HG03045 (cell line): ENCODE results near the gene NDST4.

Experiments used
- ATAC-seq: cut with Tn5 transposase; IDR thresholded peaks from one replicate; pipeline ENCODE4 v1.9.1; 2021; ENCODE audit warnings: mild to moderate bottlenecking, moderate library complexity; ENCODE audit not compliant: unreplicated experiment

NDST4 gene

DNA sequence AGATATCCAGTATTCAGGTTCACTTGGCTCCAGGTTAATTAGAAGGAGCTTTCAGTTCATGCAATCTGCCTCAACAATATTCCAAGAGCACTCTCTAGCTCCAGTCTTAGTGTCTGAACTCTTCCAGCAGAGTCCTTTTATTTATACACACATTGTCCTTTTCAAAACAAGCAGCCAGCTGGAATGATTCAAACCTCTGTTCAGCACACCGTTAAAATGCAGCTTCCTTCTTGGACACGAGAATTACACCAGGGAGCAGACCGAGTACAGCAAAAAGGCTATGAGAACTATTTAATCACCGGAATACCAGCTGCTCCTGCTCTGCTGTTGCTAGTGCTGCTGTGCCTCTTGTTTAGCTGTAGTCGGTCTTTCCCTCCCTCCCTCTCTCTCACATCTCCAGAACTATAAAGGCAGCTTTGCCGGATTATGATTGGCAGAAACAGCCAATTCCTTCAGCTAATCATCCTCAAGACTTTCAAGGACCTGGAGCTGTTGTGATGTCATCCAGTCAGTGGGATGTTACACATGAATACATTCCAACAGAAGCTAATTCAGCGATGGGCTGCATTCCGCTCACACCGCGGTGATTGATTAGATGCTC lies at the start of gene NDST4:
NDST4 (minus strand) TSS at position 115 of the 601 bp plus-strand sequence. CDS start 36,584 bp downstream, outside the sequence.
- ATAC-seq, result no peak

DNA sequence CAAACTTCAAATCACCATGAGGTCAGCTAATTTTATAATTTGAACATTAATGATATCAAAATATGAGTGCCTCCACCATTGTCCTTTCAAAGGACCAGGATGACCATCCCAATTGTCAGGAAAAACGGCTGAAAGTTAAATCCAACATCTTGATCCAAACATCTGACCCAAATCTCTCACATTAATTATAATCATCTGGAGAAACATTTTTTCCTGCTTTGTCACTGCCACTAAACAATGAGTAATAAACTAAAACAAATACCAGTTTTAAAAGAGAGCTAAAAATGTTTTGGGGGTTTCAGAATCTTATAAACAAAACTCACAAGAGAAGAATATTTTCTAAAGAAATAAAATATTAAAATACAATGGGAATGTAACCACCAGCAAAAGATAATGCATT lies 45.7 kb upstream of the NDST4 start:
- ATAC-seq, result no peak

DNA sequence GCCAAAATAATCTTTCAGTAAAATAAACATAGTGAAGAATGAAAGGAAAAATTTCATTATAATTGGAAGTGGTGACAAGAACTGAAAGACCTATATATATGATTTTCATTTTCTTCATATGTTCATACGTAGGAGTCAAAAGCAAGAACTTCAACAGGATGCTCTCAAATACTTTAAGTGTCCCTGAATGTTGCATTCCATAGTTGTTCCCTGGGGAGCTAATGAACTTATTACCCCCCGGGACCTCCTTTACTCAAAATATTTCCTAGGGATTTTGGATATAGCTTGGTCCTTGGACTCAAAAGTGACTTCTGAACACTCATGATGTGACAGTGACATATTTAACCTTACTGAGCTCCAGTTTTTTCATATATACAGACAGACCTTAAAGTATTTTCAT lies 44.9 kb upstream of the NDST4 start:
- no peak for ATAC-seq

GRCh38 chr4:115154826-115155225 lies 41.4 kb upstream of the NDST4 start:
- no peak for ATAC-seq

- no peak for ATAC-seq
Observed at GRCh38 chr4:115152965-115153364, 39.5 kb upstream of the NDST4 start.

- no peak for ATAC-seq
Observed at GRCh38 chr4:115152081-115152480, 38.7 kb upstream of the NDST4 start.

GRCh38 chr4:115149106-115149505 lies 35.7 kb upstream of the NDST4 start:
- ATAC-seq, result no peak

- no peak for ATAC-seq
Observed at GRCh38 chr4:115145393-115146160, 32.2 kb upstream of the NDST4 start.

DNA sequence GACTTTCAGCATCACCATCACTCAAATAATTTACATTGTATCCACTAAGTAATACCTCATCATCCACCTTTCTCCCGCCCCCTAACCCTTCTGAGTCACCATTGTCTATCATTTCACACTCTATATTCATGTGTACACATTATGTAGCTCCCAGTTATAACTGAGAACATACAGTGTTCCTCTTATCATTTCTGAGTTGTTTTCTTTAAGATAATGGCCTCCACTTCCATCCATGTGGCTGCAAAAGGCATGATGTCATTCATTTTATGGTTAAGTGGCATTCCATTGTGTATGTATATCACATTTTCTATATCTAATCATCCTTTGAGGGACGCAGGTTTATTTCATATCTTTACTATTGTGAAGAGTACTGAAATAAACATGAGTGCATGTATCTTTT lies 14.6 kb upstream of the NDST4 start:
- ATAC-seq, result no peak

DNA sequence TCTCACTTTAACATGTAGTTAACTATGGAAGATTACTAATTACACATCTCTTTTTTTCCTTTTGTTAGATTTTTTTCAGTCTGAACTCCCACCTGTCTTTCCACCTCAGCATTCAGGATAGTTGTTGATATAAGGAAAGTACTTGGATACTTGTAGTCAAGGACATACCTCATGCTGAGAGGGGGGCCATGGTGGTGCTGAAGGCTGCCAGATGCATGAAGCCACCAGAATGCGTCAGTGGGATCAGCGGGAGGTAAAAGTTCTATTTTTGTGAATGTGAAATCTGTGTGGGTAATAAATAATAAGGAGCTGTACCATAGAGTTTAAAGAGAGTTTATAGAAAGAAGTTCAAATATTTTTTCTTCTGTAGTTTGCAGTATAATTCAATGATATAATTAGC lies 13.1 kb upstream of the NDST4 start:
- ATAC-seq, result no peak

- ATAC-seq, result no peak
Observed at GRCh38 chr4:115121351-115122043, 8.1 kb upstream of the NDST4 start.

GRCh38 chr4:115119804-115120352 lies 6.5 kb upstream of the NDST4 start:
- no peak for ATAC-seq

DNA sequence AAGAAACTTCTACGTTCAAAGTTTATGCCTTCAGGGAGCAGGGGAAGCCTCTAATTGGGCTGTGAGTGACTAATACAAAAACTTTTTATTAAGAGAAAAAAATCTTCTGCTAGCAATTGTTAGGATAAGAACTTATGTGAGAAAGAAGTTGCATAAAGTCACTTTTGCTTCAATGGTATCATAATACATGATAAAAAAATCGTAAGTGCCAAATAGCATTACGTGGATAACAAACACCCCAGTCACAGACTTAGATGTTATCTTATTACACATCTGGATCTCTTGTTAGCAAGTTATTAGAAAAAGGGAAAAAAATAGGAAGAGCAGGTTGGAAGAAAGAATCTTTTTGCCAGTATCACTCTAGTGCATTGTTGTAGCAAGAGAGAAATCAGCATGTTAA lies 4.2 kb upstream of the NDST4 start:
- ATAC-seq, result no peak

GRCh38 chr4:115110191-115111181 lies 2.9 kb downstream of the NDST4 start:
- no peak for ATAC-seq

DNA sequence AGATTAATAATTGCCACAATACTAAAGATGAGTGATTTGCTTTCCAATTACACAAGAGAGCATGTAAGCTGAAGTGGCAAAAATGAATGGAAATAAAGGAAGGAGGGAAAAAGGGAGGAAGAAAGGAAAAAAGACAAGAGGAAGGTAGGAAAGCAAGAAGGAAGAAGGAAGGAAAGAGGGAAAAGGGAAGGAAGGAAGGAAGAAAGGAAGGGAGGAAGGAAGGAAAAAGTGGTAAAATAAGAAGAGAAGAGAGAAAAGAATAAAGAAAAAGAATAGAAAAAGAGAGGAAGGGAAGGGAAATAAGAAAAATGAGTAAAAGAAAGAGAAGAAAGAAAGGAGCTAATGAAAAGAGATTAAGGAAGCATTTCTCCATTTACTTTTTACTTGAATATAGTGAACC lies 4.6 kb downstream of the NDST4 start:
- ATAC-seq, result no peak

- ATAC-seq, result no peak
Observed at GRCh38 chr4:115107411-115107810, 6.0 kb downstream of the NDST4 start.

GRCh38 chr4:115101675-115102074 lies 11.7 kb downstream of the NDST4 start:
- no peak for ATAC-seq

DNA sequence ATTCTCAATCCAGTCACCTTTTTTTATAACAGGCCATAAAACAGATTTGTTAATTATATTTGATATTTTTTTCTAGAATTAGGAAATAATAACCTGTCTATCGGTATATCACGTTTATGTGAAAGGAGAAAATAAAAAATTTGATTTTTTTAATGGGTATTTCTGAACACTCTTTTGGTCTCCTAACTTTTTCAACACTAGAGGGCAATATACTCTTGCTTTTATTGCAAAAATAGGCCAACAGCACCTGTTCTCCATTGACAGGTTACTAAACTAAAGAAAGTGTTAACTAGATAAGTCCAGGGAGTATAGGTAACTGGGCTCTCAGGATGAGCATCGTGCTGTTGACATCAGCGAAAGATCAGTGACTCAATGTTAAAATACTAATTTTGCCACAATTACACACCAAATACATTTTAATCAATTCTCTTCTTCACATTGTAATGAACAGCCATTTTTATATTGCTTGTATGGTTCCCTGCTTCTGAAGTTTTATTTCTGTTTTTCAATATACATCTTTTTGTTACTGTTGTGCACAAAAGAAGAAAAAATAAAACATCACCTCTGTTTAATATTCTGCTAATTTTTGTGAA lies 22.8 kb downstream of the NDST4 start:
- no peak for ATAC-seq

GRCh38 chr4:115082633-115083032 lies 30.8 kb downstream of the NDST4 start:
- ATAC-seq, result no peak

DNA sequence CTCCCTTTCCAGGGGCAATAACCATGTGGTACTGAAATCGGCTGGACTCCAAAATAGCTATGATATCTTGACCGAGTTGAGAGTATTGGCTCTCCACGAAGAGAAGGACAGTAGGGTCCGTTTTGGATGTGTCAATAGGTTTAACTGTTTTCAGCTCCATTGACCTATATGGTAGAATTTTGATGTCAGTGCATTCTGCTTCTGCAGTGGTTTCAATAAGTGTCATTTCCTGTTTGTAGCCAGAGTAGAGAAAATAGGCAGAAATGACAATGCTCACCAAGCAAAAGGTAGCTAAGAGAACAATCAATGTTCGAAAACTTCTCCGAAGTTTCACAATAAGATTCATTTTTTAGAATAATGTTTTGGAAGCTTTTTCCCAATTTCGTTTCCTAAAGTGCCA lies 36.7 kb downstream of the NDST4 start:
- no peak for ATAC-seq
